MM.1S (cell line): ENCODE data around the gene SLC13A5.

Experiments used
- CTCF ChIP-seq: fragments of 300-600 bp; sonication (generic); IDR thresholded peaks from 2 replicates; pipeline ENCODE4 v1.5.1; 2016; ENCODE audit warnings: antibody characterized with exemption, low read length, mixed read lengths
- EZH2 ChIP-seq: fragments of 300-600 bp; sonication (generic); optimal IDR thresholded peaks from 2 replicates; pipeline ENCODE3; 2017; ENCODE audit warnings: low read depth, mild to moderate bottlenecking, antibody characterized with exemption, low read length, mixed read lengths
- EZH2phosphoT487 ChIP-seq: fragments of 300-600 bp; sonication (generic); IDR thresholded peaks from 2 replicates; pipeline ENCODE4 v1.6.1; 2018; ENCODE audit warnings: antibody characterized with exemption, low read length

DNA sequence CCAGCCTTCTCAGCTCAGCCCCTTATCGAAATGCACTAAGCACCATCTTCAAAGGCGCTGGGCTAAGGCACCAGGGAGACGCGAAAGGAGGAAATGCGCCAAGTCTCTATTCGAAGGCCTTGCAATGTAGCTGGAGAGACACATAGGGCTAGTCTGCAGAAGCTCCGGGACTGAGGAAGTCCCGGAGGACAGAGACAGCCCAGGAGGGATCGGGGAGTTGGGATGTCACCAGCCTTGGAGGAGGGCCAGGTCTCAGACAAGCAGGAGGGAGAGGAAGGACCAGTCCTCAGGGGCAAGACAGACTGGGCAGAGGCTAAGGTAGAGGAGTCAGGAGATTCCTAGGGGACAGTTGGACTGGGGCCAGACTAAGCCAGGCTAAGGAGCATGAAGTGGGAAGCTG, 53.1 kb downstream of the SLC13A5 start:
- no peak for TF ChIP-seq CTCF
- TF ChIP-seq EZH2, result no peak
- TF ChIP-seq EZH2phosphoT487, result no peak
